SH-SY5Y (cell line): Measurements from ENCODE around the gene LNPK.

Experiments used
- GATA2 ChIP-seq: IDR thresholded peaks from 2 replicates; pipeline ENCODE4 v1.6.1; 2011; ENCODE audit warnings: mild to moderate bottlenecking, low read depth, low read length
- GATA3 ChIP-seq: IDR thresholded peaks from 2 replicates; pipeline ENCODE4 v1.6.1; 2011; ENCODE audit warnings: low read depth, mild to moderate bottlenecking, low read length, moderate library complexity

GRCh38 chr2:175879679-175880078 is 122.4 kb downstream of the LNPK start:
- no peak for TF ChIP-seq GATA2
- TF ChIP-seq GATA3, result no peak
